GM12878 (cell line): Measurements from ENCODE around the gene MISP3. TPM values are rescaled to one million over a fixed set of nuclear protein-coding genes. Genes with fewer than 3 reads are reported as not detected.

Source experiments
- ATAC-seq: fragments of 200-7000 bp; cut with Tn5 transposase; 3 replicates; pipeline ENCODE4 v1.9.1; 2020; ENCODE audit warnings: mild to moderate bottlenecking, moderate library complexity
- Bru-seq: library from RNA; stranded (reverse); fragments of 400-500 nt; gene quantifications from one replicate; lab custom pipeline; 2021; lab: Mats Ljungman, UMichigan
- BruChase-seq, 2 experiments: library from RNA; stranded (reverse); fragments of 400-500 nt; gene quantifications; one replicate each; lab custom pipeline; 2021; lab: Mats Ljungman, UMichigan
- BruUV-seq: library from RNA; stranded (reverse); fragments of 400-500 nt; replicated peaks from 2 replicates; lab custom pipeline; 2021; lab: Mats Ljungman, UMichigan
- CTCF ChIA-PET: fragments of 300-600 bp; sonication (Branson Sonifier 250); formaldehyde crosslinking; extraction: SDS; loops from one replicate; lab custom pipeline; 2021; ENCODE audit warnings: inconsistent platforms; lab: Yijun Ruan, JAX
- POLR2A ChIA-PET: fragments of 350-600 bp; formaldehyde crosslinking; extraction: SDS; loops from one replicate; lab custom pipeline; 2021; ENCODE audit warnings: inconsistent platforms; lab: Charles Lee
- RAD21 ChIA-PET: fragments of 300-600 bp; sonication (Branson Sonifier 250); formaldehyde crosslinking; loops from one replicate; lab custom pipeline; 2023; ENCODE audit warnings: antibody characterized with exemption; ENCODE audit not compliant: unreplicated experiment; lab: Charles Lee
- SMC1A ChIA-PET: fragments of 300-600 bp; sonication (Branson Sonifier 250); formaldehyde crosslinking; loops from one replicate; lab custom pipeline; 2023; ENCODE audit not compliant: unreplicated experiment, uncharacterized antibody; lab: Charles Lee
- DNase-seq: peaks from one replicate; pipeline ENCODE4 v3.0.0-alpha.2; 2011; ENCODE audit warnings: low read depth, low spot score
- FAIRE-seq: peaks from 3 replicates; lab custom pipeline; 2011; peaks lifted over from hg19 to GRCh38; lab: Jason Lieb, UNC
- H2AFZ ChIP-seq: 2 replicates; pipeline ENCODE4 v1.6.0; 2011; ENCODE audit warnings: low read depth, low read length, control low read depth; ENCODE audit not compliant: control insufficient read depth
- H3K27ac ChIP-seq: 2 replicates; pipeline ENCODE4 v1.5.1; 2011; ENCODE audit warnings: control low read depth; ENCODE audit not compliant: control insufficient read depth, insufficient read depth
- H3K27me3 ChIP-seq, 2 experiments: replicated peaks in 1 of 2; 2 replicates each; pipeline versions ENCODE4 v1.6.0 to v1.6.1; 2011; ENCODE audit warnings: low read length in 1 of 2; ENCODE audit not compliant: control insufficient read depth in 2 of 2, insufficient read depth in 2 of 2
- H3K36me3 ChIP-seq, 2 experiments: 2 replicates each; pipeline ENCODE4 v1.5.1; 2011; ENCODE audit warnings: low read length in 1 of 2; ENCODE audit not compliant: control insufficient read depth in 2 of 2, insufficient read depth in 2 of 2
- H3K4me1 ChIP-seq: 2 replicates; pipeline ENCODE4 v1.6.1; 2011; ENCODE audit warnings: mild to moderate bottlenecking, low read length, moderate library complexity, mixed read lengths; ENCODE audit not compliant: control insufficient read depth, insufficient read depth
- H3K4me2 ChIP-seq: 2 replicates; pipeline ENCODE4 v1.6.0; 2011; ENCODE audit warnings: control low read depth; ENCODE audit not compliant: control insufficient read depth, insufficient read depth
- H3K4me3 ChIP-seq: fragments of 200-600 bp; sonication (generic); 2 replicates; pipeline ENCODE4 v1.5.1; 2016
- H3K79me2 ChIP-seq: 2 replicates; pipeline ENCODE4 v1.6.0; 2011; ENCODE audit warnings: low read length; ENCODE audit not compliant: control insufficient read depth, insufficient read depth
- H3K9ac ChIP-seq: 2 replicates; pipeline ENCODE4 v1.8.0; 2011; ENCODE audit warnings: low read length, control low read depth, mixed read lengths; ENCODE audit not compliant: control insufficient read depth, insufficient read depth
- H3K9me3 ChIP-seq: replicated peaks from 3 replicates; pipeline ENCODE4 v1.5.1; 2011; ENCODE audit warnings: mild to moderate bottlenecking, low read length; ENCODE audit not compliant: control insufficient read depth, insufficient read depth
- H4K20me1 ChIP-seq: 2 replicates; pipeline ENCODE4 v1.6.0; 2011; ENCODE audit not compliant: control insufficient read depth, insufficient read depth
- BHLHE40 ChIP-seq, 2 experiments: fragments of 450-650 bp in 1 of 2; IDR thresholded peaks; 2 replicates each; pipeline ENCODE4 v1.6.1; 2011 to 2017; ENCODE audit warnings: low read depth in 2 of 2, borderline replicate concordance in 1 of 2, improper control_type of control experiment in 1 of 2, low read length in 1 of 2, mild to moderate bottlenecking in 1 of 2
- JUND ChIP-seq: IDR thresholded peaks from 2 replicates; pipeline ENCODE4 v1.6.1; 2012; ENCODE audit warnings: low read depth, mild to moderate bottlenecking, low read length, improper control_type of control experiment, moderate library complexity
- WGBS: methylation state at CpG from one replicate; pipeline ENCODE4 v1.1.6; 2016; ENCODE audit warnings: low lambda C conversion rate; ENCODE audit not compliant: insufficient replicate concordance, insufficient coverage; ENCODE audit errors: missing lambda C conversion rate; 5-methylcytosine and 5-hydroxymethylcytosine counted together
- in situ Hi-C: fragments of 300-500 bp; cut with MboI; formaldehyde crosslinking; loops from 9 replicates; pipeline ENCODE4 v1.14.3; 2018; ENCODE audit warnings: mixed read lengths
- intact Hi-C: fragments of 100-400 bp; cut with micrococcal nuclease; formaldehyde crosslinking; loops from one replicate; pipeline ENCODE4 v1.14.2; 2022; ENCODE audit not compliant: unreplicated experiment
- long read RNA-seq, 2 experiments: library from polyadenylated mRNA; unstranded; transcript quantifications; one replicate each; pipeline ENCODE4 v2.0.0, GENCODE V29; 2019 to 2020
- polyA minus RNA-seq, 3 experiments: library from RNA; depleted of rRNA, polyadenylated mRNA; stranded (reverse); fragments of >200 nt; gene quantifications; 2 replicates each; pipeline ENCODE4 v1.2.3, GENCODE V29; 2011
- polyA plus RNA-seq, 11 experiments: library from polyadenylated mRNA; depleted of rRNA in 4 of 11; unstranded in 6 of 11; stranded (reverse) in 5 of 11; fragments of >200 nt; fragmentation: Nextera tagmentation in 4 of 11; fragmentation: Illumina TruSeq in 1 of 11; extraction: Ambion mirVana in 4 of 11; extraction: Trizol in 1 of 11; gene quantifications; 1 replicate in 1 of 11; 2 replicates in 10 of 11; pipeline versions ENCODE4 v1.2.1 to v1.2.3, GENCODE V29; 2011 to 2016; ENCODE audit warnings: inconsistent platforms in 2 of 11, missing spikeins in 2 of 11, low read depth in 1 of 11
- total RNA-seq, 4 experiments: library from RNA; depleted of rRNA in 3 of 4; stranded (reverse); fragments of >200 nt in 3 of 4; fragmentation: Illumina TruSeq in 1 of 4; extraction: Trizol in 1 of 4; gene quantifications; 2 replicates each; pipeline versions ENCODE4 v1.2.1 to v1.2.3, GENCODE V29; 2013 to 2021

MISP3 gene
- 1.8 and 2.4 TPM in 2 replicates for total RNA-seq (2013; cell fraction: nucleolus; rRNA removed)
- 0.90 and 0.93 TPM in 2 replicates for total RNA-seq (2014; rRNA removed)
- 0.51 and 0.63 TPM in 2 replicates for total RNA-seq (2014; rRNA removed; fragmentation: Illumina TruSeq; extraction: Trizol)
- 1.2 and 1.7 TPM in 2 replicates for total RNA-seq (2021)
- polyA plus RNA-seq (2011; ENCODE audit: low read depth): not detected
- 0.56 and 0.98 TPM in 2 replicates for polyA plus RNA-seq (2011; rRNA removed)
- polyA plus RNA-seq (2011; cell fraction: cytosol; rRNA removed): 1.4 and 1.8 TPM in 2 replicates
- polyA plus RNA-seq (2011; cell fraction: nucleus; rRNA removed): 6.0 TPM in 2 replicates
- polyA plus RNA-seq (2012): 0.89 and 1.0 TPM in 2 replicates
- 0.46 TPM in 2 replicates for polyA plus RNA-seq (2014; fragmentation: Illumina TruSeq; extraction: Trizol)
- polyA plus RNA-seq (2014; fragmentation: Nextera tagmentation; extraction: Ambion mirVana): under 1 TPM; 0.07 to 0.11 TPM
- 1.4 and 1.7 TPM in 2 replicates for polyA plus RNA-seq (2014; rRNA removed)
- polyA plus RNA-seq (2016; fragmentation: Nextera tagmentation; extraction: Ambion mirVana): under 1 TPM; 0.52 to 0.66 TPM
- polyA minus RNA-seq (2011; rRNA and poly(A)+ RNA removed): 0.15 and 0.41 TPM in 2 replicates
- polyA minus RNA-seq (2011; cell fraction: cytosol; rRNA and poly(A)+ RNA removed): not detected in 2 replicates
- polyA minus RNA-seq (2011; cell fraction: nucleus; rRNA and poly(A)+ RNA removed): 1.2 and 2.5 TPM in 2 replicates
- percentile 42 among the genes with signal in this experiment for Bru-seq, nascent RNA
- percentile 34 among the genes with signal in this experiment for BruChase-seq, experiment 1, labeled RNA remaining after a 6-hour chase
- percentile 45 among the genes with signal in this experiment for BruChase-seq, experiment 2, labeled RNA remaining after a 2-hour chase
- long read RNA-seq, experiment 1, partial matches to known transcripts: 0 of 1 reads
- long read RNA-seq, experiment 1, other reads (novel, unspliced or antisense): 0 of 1 reads
- long read RNA-seq, experiment 2: 0 reads

DNA sequence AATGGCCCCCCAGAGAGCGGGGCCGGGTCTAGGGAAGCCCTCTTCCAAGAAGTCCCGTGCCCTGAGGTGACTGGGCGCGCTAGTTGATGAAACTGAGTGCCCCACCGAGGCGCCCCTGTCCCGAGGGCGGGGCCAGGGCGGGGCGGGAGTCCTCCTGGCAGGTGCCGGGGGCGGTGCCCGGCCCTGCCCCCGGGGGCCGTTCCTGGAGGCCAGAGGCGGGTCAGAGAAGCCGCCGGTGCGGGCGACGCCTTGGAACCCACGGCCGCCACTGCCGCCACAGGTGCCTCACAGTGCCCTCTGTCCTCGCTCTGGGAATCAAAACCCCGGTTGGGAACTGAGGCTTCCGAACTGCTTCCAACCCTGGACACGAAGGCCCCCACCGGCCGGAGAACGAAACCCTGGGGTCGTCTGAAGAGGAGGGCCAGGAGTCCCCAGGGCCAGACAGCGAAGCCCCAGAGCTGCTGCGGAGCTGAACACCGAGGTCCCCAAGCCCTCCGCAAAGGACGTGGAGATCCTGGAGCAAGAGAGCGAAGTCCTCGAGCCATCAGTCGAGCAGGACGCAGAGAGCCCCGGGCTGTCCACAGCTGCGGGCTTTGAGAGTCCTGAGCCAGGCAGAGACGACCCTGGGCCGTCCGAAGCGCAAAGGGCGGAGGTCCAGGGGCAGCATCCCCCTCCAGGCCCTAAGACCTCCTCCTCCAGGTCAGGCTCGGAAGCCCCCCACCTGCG is at the start of gene MISP3:
Gene MISP3, plus strand, starts transcription at position 252 of the 726 bp plus-strand sequence. CDS start 524 bp downstream, outside the sequence.
- no peaks in the 10 kb centered on the region for H3K36me3 ChIP-seq
- SMC1A ChIA-PET: interaction anchor here (0.6 to 5.4 kb wide), 7 partner anchors 13 to 193 kb away, joined by 3 to 47 read pairs (median 6); partner anchors contain the start of gene NANOS3
- RAD21 ChIA-PET: interaction anchor here (0.7 to 3.1 kb wide), 12 partner anchors 8 to 210 kb away, joined by 3 to 40 read pairs (median 9); partner anchors contain the start of genes ASF1B and IL27RA
- TF ChIP-seq BHLHE40 (IDR thresholded peaks at IDR 0.05; ENCODE audit: borderline replicate concordance in 1 of 2, low read depth in 2 of 2, low read length in 1 of 2): peak; percentile 74 to 94
- no peak for TF ChIP-seq JUND
- no peaks in the 10 kb centered on the region for H3K9me3 ChIP-seq
- peak within 1 kb of the TSS; percentile 81 for H3K4me3 ChIP-seq
- POLR2A ChIA-PET: interaction anchor here (0.5 to 1.7 kb wide), 6 partner anchors 8 to 191 kb away, joined by 3 to 5 read pairs (median 4); no protein-coding TSS in a partner anchor
- DNase-seq (no peak), FAIRE-seq (no peak), ATAC-seq (peak; percentile 63)
- no peak within 1 kb of the TSS for H3K27ac ChIP-seq
- no TSS peak for BruUV-seq
- no peaks in the 10 kb centered on the region for H3K79me2 ChIP-seq
- H2AFZ ChIP-seq: peak within 1 kb of the TSS; percentile 87
- H3K4me1 ChIP-seq: peaks cover 19% of the 10 kb centered on the region
- CTCF ChIA-PET: interaction anchor here (0.6 to 6.7 kb wide), 17 partner anchors 10 to 211 kb away, joined by 3 to 152 read pairs (median 10); partner anchors contain the start of genes ASF1B, IL27RA and NANOS3
- H3K9ac ChIP-seq: peak within 1 kb of the TSS; percentile 13; the same call in 1 of the 2 replicates
- no peaks in the 10 kb centered on the region for H4K20me1 ChIP-seq
- no peaks in the 10 kb centered on the region for H3K27me3 ChIP-seq
- in situ Hi-C loops: loop anchor here (5.0 to 25.0 kb wide), 3 partner anchors 190 to 785 kb away; no protein-coding TSS in a partner anchor
- WGBS: 3% methylated on average over 38 of the region's 51 CpGs
- intact Hi-C loops: loop anchor here (5.0 kb wide), 1 partner anchor 275 kb away; no protein-coding TSS in a partner anchor
- H3K4me2 ChIP-seq: peak within 1 kb of the TSS; percentile 100
